GM19239 (cell line): Measurements from ENCODE around the gene NXN.
"Not testable (repeated sequence)": the region's sequence is repeated elsewhere in the genome, so short reads cannot be mapped to it uniquely, and the experiment has no call there.

Experiments
- DNase-seq: peaks from one replicate; pipeline ENCODE4 v3.0.0; 2011; ENCODE audit warnings: low spot score; ENCODE audit not compliant: insufficient read length
- FAIRE-seq: peaks from 2 replicates; lab custom pipeline; 2011; peaks lifted over from hg19 to GRCh38; lab: Jason Lieb, UNC

NXN gene

GRCh38 chr17:981292-981658, 1.7 kb upstream of the NXN start:
- DNase-seq (no peak), FAIRE-seq (no peak)

DNA sequence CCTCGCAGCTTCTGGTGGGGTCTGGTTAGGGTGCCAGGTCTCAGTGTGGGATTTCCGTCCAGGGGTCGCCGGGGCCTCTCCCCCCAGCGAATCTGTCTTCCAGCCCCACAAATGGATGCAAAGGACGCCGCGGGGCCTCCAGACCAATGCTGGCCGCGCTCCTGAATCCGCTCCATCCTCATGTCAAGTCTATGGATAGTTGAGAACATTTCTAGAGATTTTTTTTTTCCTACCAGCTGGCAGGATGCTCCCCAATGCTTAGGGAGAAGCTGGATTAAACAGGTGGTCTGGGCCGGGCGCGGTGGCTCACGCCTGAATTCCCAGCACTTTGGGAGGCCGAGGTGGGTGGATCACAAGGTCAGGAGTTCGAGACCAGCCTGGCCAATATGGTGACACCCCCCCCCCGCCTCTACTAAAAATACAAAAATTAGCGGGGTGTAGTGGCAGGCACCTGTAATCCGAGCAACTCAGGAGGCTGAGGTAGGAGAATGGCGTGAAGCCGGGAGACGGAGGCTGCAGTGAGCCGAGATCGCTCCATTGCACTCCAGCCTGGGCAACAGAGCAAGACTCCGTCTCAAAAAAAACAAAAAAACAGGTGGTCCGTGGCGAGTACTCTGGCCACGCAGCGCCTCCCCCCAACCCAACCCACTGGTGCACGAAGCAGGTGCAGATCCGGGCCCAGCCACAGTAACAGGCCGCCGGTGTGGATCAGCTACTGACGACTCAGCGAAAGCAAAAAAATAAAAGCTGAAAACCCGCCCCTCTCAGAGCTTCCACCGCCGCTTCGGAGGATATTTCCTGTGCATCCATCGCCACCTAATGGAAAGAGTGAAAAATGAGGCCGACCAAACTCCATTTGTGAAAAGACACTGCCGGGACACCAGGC, 1.1 kb upstream of the NXN start:
- FAIRE-seq (peak; percentile 95), DNase-seq (peak; percentile 74)

GRCh38 chr17:979212-979538, 401 bp downstream of the NXN start:
- no peak for DNase-seq
- FAIRE-seq: no peak

DNA sequence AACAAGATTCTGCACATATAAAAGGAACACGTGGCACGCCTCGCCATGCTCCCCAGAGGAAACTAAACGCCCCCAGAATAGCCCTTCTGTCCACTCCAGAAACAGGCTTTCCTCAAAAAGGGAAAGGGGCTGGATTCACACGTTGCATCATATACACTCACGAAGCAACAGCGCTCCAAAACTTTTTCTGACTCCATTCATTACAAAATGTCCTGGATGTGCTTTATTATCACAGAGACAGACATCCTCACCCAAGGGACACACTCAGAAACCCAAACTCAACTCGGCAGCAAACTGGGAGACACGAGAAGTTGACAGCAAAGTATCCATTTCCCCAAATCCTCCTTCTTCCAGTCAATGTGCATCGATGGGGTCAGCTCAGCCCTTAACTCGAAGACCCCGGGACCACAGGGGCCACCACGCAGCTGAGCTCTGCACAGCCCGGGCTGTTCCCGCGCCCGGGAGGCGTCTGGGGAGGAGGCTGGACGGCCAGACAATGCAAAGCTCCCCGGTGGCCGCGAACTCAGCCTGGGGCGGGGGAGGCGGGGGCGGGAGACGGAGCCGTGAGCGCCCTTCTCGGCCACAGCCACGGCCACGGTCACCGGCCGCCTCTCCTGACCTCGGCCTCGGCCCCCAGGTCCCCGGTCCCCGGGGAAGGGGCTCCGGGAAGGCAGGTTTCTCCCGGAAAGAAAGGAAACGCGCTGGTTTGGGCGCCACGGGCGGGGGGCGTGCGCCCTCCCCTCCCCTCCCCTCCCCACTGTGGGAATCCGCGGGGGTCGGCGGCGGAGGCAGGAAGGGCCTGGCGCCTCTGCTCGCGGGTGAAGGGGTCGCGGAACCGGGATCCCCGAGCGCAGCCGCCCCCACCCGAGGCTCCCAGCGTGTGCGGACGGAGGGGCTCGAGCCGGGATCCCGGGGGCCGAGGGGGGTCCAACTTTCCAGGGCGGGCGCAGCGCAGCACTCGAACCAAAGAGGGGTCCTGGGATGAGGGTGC, 1.2 kb downstream of the NXN start:
- DNase-seq (no peak), FAIRE-seq (no peak)

DNA sequence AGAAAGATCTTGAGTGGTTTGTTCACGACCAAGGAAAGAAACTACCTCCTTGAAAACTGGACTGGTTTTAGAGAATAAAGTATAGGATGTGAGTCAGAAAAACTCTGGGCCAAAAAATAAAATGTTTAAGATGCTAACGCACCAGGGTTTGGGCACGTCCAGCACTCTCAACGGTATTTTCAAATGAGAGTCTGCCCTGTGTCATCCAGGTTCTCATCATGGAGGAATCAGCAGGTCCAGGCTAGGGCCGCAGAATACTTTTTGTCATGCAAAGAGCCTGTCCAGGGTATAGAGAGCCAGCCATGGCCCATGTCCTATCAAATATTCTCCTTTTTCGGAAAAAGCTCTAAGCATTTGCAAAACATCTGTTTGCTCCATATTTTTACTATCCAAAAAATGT, 2.4 kb downstream of the NXN start:
- DNase-seq (no peak), FAIRE-seq (no peak)

DNA sequence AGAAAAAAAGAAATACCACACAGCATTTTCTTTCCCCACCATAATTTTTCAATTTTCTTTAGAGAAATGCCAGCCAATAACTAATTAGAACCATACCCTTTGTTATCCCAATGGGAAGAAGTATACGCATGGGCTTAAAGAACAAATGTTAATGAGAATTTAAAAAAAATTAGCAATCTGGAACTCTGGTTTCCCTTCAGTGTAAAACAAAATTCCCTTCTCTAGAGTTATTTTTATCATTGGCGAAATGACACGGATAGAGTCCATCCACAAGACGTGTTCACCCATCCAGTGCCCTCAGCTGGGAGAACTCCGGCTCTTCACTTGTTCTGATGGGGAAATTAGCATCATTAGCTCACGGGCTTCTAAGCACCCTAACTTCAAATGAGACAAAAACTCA, 3.3 kb downstream of the NXN start:
- FAIRE-seq (no peak), DNase-seq (no peak)

DNA sequence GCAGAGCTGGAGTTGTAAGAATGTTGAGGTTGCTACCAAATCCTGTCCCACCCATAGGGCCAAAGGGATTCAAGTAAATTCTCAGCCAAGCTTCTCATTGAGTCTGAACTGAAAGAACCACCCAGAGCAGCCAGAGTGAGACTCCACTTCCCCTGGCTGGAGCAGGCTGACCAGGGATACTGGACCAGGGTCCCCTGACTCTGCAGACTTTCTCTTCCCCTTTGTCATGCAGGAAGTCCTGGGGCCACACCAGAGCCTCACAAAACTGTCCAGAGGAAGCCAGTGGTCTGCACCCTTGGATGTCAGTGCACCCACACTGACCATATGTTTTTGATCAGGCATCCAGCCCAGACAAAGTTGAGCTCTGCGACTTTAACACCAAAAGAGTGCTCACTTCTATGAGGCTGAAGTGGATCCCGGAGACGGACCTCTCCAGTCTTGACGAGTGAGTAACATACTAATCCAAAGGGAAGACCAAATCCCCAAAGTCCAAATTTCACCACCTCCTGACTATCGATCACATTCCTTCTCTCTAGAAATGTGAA, 4.1 kb downstream of the NXN start:
- no peak for FAIRE-seq
- DNase-seq: no peak

GRCh38 chr17:974778-975177, 4.8 kb downstream of the NXN start:
- not testable (repeated sequence) for DNase-seq, FAIRE-seq

- DNase-seq: no peak
Observed at GRCh38 chr17:973053-973452, 6.5 kb downstream of the NXN start.

DNA sequence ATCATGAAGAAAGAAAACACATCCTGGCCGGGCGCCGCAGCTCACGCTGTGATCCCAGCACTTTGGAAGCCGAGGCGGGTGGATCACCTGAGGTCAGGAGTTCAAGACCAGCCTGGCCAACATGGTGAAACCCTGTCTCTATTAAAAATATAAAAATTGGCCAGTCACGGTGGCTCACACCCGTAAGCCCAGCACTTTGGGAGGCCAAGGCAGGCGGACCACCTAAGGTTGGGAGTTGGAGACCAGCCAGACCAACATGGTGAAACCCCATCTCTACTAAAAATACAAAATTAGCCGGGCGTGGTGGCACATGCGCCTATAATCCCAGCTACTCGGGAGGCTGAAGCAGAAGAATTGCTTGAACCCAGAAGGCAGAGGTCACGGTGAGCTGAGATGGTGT, 7.7 kb downstream of the NXN start:
- FAIRE-seq, DNase-seq: not testable (repeated sequence)

More at GRCh38 chr17:973053-973452, 6.5 kb downstream of the NXN start:
- FAIRE-seq: no peak

- DNase-seq: no peak
- FAIRE-seq: no peak
Observed at GRCh38 chr17:970364-970763, 9.2 kb downstream of the NXN start.

GRCh38 chr17:969811-970355, 9.7 kb downstream of the NXN start:
- no peak for DNase-seq
- no peak for FAIRE-seq

DNA sequence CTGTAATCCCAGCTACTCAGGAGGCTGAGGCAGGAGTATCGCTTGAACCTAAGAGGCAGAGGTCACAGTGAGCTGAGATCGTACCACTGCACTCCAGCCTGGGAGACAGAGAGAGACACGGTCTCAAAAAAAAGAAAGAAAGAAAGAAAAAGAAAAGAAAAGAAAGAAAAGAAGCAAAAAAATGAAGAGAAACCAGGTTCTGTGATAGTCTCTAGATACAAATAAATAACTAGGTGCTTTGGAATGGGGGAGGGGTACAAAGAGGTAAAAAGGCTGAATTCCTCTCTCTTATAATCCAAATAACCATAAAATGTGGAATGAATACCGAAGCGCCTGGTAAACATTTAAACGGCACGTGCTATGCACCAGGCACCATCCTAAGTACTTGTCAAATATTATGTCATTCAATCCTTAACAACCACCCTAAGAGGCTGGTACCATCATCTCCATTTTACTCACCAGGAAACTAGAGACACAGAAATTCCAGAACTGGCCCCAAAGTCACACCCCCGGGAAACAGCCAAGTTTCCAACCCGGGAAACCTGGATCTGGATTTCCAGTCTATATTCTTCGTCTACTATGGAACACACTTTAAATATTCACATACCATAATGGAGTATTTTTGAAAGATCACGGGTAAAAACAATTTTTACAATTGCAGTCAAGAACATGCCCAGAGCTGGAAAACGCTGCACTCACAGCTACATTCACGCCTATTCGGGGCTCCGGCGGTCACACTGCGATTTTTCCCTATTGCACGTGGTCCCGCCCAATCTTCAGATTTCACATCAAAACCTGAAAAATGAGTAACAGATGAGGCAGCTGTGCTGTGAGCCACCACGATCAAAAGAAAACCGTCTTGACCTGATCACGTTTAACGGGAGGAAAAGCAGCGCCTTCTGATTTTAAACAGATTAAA, 10.5 kb downstream of the NXN start:
- DNase-seq: no peak

GRCh38 chr17:967122-967521, 12.5 kb downstream of the NXN start:
- DNase-seq (no peak), FAIRE-seq (no peak)

More for the DNA sequence above, 10.5 kb downstream of the NXN start:
- FAIRE-seq: no peak

- no peak for FAIRE-seq
- DNase-seq: no peak
Observed at GRCh38 chr17:965311-965989, 14.1 kb downstream of the NXN start.

- DNase-seq (no peak), FAIRE-seq (no peak)
Observed at GRCh38 chr17:964876-965275, 14.7 kb downstream of the NXN start.

DNA sequence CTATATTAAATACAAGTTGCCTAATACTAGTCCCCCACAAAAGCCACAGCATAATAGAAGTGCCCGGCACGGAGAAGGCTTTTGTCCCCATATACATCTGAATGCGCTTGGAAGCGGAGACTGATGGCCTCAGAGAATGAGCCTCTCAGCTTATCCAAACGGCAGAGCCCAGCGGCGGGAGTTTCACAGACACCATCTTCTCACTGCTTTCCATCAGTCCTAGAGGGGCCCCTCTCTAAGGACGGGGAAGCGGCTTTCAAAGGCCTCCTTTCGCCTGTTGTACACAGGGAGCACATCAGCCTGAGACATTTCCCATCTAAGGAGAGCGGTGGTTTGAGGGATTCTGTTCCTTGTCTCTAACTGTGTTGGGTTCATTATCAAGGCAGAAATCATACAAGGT, 16.9 kb downstream of the NXN start:
- DNase-seq (no peak), FAIRE-seq (no peak)

GRCh38 chr17:962166-962565, 17.4 kb downstream of the NXN start:
- FAIRE-seq: no peak
- DNase-seq: no peak
